GM12801 (cell line): Measurements from ENCODE around the gene FUCA2.

Source experiments
- TF ChIP-seq, protein P1 (sequence below): IDR thresholded peaks from one replicate; pipeline ENCODE4 v1.5.1; 2011; ENCODE audit warnings: control low read depth; ENCODE audit not compliant: insufficient read length; ENCODE audit errors: extremely low read depth

FUCA2 gene

DNA sequence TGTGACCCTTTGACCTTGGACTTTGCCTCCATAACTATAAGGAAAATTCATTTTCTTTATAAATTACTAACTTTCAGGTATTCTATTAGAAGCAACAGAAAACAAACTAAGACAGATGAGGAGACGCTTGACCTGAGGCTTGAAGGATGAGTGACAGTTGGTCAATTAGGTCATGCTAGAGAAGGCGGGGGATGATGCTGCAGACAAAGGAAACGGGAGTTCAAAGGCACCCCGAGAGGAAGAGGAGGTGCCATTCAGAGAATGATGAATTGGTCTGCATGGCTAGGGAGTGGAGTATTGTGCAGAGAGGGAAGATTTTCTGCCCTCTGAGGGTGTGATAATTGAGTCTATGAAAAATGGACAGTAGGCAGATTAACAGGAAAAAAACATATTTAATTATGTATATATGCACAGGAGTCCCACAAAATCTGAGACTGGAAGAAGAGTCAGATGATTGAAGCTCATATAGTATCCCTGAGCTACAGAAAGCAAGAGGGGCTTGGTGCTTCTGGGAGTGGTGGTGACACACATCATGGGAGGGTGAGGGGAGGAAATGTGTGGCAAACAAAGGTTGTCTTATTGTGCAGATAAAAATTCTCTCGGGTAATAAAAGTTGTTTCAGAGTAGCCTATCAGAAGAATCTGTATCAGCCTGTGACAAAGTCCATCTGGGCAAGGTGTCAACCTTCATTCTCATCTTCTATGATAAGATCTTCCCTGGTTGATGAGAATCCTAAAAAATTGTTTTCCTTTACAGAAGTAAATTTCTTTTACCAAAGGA is 20.4 kb upstream of the FUCA2 start:
- TF ChIP-seq, protein P1, sequence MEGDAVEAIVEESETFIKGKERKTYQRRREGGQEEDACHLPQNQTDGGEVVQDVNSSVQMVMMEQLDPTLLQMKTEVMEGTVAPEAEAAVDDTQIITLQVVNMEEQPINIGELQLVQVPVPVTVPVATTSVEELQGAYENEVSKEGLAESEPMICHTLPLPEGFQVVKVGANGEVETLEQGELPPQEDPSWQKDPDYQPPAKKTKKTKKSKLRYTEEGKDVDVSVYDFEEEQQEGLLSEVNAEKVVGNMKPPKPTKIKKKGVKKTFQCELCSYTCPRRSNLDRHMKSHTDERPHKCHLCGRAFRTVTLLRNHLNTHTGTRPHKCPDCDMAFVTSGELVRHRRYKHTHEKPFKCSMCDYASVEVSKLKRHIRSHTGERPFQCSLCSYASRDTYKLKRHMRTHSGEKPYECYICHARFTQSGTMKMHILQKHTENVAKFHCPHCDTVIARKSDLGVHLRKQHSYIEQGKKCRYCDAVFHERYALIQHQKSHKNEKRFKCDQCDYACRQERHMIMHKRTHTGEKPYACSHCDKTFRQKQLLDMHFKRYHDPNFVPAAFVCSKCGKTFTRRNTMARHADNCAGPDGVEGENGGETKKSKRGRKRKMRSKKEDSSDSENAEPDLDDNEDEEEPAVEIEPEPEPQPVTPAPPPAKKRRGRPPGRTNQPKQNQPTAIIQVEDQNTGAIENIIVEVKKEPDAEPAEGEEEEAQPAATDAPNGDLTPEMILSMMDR, result no peak

DNA sequence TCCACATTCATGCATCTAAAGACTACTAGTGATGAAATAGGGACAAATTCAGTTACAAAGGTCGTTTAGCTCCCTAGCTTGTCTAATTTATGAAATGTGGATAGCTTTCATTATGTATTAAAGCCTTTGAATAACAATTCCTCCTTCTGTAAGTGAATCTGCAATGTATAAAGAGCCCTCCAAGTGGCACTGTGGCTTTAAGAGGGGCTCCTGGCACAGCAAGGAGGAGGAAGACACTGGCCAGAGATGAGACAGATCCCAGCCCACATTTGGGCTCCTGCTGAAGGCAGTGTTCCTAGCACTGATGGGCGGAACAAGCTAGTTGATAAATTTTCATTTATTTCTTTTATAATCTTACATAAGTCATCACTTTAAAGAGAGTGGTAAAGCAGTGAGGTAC is 17.6 kb upstream of the FUCA2 start:
- TF ChIP-seq, protein P1, result no peak

DNA sequence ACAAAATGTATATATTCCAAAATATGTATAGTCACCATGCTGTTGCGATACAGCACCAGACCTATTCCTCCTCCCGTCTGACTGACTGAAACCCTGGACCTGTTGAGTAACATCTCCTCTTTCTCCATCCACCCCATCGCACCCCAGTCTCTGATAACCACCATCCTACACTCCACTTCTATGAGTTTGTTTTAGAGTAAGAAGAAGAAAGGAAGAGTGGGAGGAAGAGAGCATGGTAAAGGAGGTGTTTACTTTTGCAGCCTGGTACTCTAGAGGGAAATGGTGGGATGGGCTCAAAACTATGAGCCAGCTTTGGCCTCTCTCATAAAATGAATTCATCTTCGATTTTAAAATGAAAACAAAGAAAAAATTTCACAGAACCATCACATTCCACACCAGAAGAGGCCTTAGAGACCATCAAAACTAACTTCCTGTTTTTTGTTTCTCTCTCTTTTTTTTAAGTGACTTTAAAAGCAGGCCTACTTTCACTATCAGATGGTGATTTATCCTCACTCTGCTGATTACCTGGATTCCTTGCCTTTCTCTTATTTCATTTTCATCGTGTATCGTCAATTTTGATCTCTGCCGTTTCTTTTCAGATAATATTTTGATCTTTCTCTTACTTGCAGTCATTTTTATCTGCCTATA is 16.8 kb upstream of the FUCA2 start:
- TF ChIP-seq, protein P1, result no peak

DNA sequence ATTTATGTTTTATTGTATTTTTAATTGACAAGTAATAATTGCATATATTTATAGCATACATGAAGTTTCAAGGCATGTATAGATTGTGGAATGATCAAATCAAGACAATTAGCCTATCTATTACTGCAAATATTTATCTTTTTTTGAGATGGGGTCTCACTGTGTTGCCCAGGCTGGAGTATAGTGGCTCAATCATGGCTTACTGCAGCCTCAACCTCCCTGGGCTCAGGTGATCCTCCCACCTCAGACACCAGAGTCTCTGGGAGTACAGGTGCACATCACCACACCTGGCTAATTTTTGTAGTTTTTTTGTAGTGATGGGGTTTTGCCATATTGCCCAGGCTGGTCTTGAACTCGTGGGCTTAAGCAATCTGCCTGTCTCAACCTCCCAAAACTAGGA is 16.2 kb upstream of the FUCA2 start:
- TF ChIP-seq, protein P1, result no peak

DNA sequence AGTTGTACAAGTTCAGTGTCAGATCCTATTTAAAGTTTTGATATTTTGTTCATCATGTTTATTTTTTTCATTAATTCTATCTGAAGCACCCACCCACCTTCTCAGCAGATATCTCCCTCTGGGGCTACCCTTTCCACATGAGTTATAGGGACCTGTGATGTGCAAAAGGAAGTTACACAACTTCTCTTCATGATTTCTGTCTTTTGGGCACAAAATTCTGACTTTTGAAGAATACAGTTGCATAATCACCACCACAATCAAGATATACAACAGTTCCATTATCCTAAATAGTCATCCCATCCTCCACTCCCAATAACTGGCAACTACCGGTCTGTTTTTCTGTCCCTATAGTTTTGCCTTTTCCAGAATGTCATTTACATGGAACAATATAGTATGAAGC is 13.8 kb upstream of the FUCA2 start:
- TF ChIP-seq, protein P1, result no peak

DNA sequence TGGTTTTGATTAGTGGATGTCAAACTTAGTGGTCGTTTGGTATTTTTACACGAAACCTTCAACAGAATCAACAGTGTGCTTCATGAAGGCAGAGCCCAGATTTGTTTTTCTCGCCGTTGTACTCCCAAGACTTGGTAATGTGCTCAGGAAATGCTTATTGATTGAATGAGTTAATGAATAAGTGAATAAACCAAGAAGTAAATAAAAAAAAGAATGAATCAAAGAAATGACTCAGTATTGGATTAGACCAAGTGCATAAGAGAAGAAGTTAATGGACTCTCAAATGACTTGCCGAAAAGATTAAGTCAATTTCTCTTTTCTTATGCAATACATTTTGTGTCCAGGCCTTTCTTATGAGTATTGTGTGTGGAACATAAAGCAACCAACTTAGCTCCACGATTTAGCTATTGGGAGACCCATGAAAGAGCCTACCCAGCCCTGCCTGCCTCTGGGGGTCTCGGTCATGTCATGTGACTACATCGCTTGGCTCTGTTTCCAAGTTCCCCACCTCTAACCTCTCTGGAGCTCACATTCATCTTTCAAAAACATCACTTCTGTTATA is 10.6 kb upstream of the FUCA2 start:
- TF ChIP-seq, protein P1, result no peak

DNA sequence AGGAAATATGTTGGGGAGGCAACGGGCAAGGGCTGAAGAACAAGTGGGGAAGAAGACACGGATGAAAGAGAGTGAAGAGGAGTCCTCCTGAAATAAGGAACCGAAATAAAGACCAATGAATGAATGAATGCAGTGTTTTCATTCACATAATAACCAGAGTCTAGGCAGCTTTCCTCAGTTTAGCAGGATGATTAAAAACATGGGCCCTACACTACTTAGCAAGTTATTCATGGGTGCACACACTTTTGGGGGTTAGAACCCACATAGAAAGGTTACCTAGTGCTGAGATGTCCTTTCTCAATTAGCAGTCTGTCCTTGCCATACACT is 5.9 kb upstream of the FUCA2 start:
- TF ChIP-seq, protein P1, result no peak
